SK-N-SH (cell line): Measurements from ENCODE around the gene SLC45A3. TPM values are rescaled to one million over a fixed set of nuclear protein-coding genes. Genes with fewer than 3 reads are reported as not detected.

Experiments
- CTCF ChIA-PET: fragments of 300-600, 350-600 bp; formaldehyde crosslinking; extraction: SDS; loops from one replicate; lab custom pipeline; 2021; lab: Yijun Ruan, JAX
- POLR2A ChIA-PET: fragments of 350-600 bp; sonication (Branson Sonifier 250); formaldehyde crosslinking; extraction: SDS; loops from one replicate; lab custom pipeline; 2020; ENCODE audit warnings: antibody characterized with exemption, inconsistent platforms; lab: Yijun Ruan, JAX
- DNase-seq: peaks from one replicate; pipeline ENCODE4 v3.0.0; 2012
- H2AFZ ChIP-seq: fragments of 200-600 bp; sonication (generic); 2 replicates; pipeline ENCODE4 v1.8.1; 2016; ENCODE audit warnings: antibody characterized with exemption, mild to moderate bottlenecking, low read depth
- H3F3A ChIP-seq: fragments of 200-600 bp; sonication (generic); replicated peaks from 2 replicates; pipeline ENCODE3; 2016; ENCODE audit warnings: antibody characterized with exemption, mild to moderate bottlenecking; ENCODE audit not compliant: insufficient read depth
- H3K27ac ChIP-seq, 2 experiments: fragments of 200-500 bp in 1 of 2; fragments of 200-600 bp in 1 of 2; sonication (Bioruptor generic) in 1 of 2; sonication (generic), shearing (Covaris generic) in 1 of 2; 2 replicates each; pipeline versions ENCODE4 v1.5.1 to v1.6.1; 2014 to 2016; ENCODE audit warnings: low read depth in 2 of 2, inconsistent platforms in 1 of 2, low read length in 1 of 2, mild to moderate bottlenecking in 1 of 2, mixed read lengths in 1 of 2
- H3K27me3 ChIP-seq: fragments of 200-600 bp; sonication (generic), shearing (Covaris generic); 2 replicates; pipeline ENCODE4 v1.6.1; 2016; ENCODE audit warnings: mixed run types; ENCODE audit not compliant: insufficient read depth
- H3K36me3 ChIP-seq, 2 experiments: fragments of 200-500 bp in 1 of 2; fragments of 200-600 bp in 1 of 2; sonication (Bioruptor generic) in 1 of 2; sonication (generic) in 1 of 2; replicated peaks in 1 of 2; 2 replicates each; pipeline versions ENCODE3 to v1.5.1; 2014 to 2016; ENCODE audit warnings: low read length in 1 of 2, mild to moderate bottlenecking in 1 of 2; ENCODE audit not compliant: insufficient read depth in 2 of 2, control insufficient read depth in 1 of 2
- H3K4me1 ChIP-seq, 2 experiments: fragments of 200-500 bp in 1 of 2; fragments of 200-600 bp in 1 of 2; sonication (Bioruptor generic) in 1 of 2; sonication (generic), shearing (Covaris generic) in 1 of 2; 2 replicates each; pipeline versions ENCODE4 v1.5.1 to v1.6.1; 2014 to 2016; ENCODE audit warnings: low read depth in 1 of 2, low read length in 1 of 2, mixed run types in 1 of 2; ENCODE audit not compliant: insufficient read depth in 2 of 2, control insufficient read depth in 1 of 2
- H3K4me2 ChIP-seq: fragments of 200-600 bp; sonication (generic), shearing (Covaris generic); 2 replicates; pipeline ENCODE4 v1.6.1; 2017; ENCODE audit warnings: mixed run types
- H3K4me3 ChIP-seq, 2 experiments: fragments of 200-500 bp in 1 of 2; fragments of 200-600 bp in 1 of 2; sonication (Bioruptor generic) in 1 of 2; sonication (generic), shearing (Covaris generic) in 1 of 2; 2 replicates each; pipeline versions ENCODE4 v1.5.1 to v1.8.1; 2014 to 2016; ENCODE audit warnings: low read depth in 2 of 2, inconsistent platforms in 1 of 2, low read length in 1 of 2, mild to moderate bottlenecking in 1 of 2, mixed read lengths in 1 of 2, moderate library complexity in 1 of 2
- H3K79me2 ChIP-seq: fragments of 200-600 bp; sonication (generic); 2 replicates; pipeline ENCODE4 v1.8.1; 2017; ENCODE audit warnings: mild to moderate bottlenecking; ENCODE audit not compliant: insufficient read depth
- H3K9ac ChIP-seq: fragments of 200-600 bp; sonication (generic); 2 replicates; pipeline ENCODE4 v1.6.1; 2017; ENCODE audit warnings: mixed run types
- H3K9me2 ChIP-seq: fragments of 200-600 bp; sonication (generic); 2 replicates; pipeline ENCODE4 v1.6.1; 2017; ENCODE audit warnings: mixed run types
- H3K9me3 ChIP-seq: fragments of 200-600 bp; sonication (generic); 2 replicates; pipeline ENCODE4 v1.6.1; 2017; ENCODE audit warnings: mixed run types, mild to moderate bottlenecking, moderate library complexity
- H4K20me1 ChIP-seq: fragments of 200-600 bp; sonication (generic); 2 replicates; pipeline ENCODE4 v1.6.1; 2017; ENCODE audit warnings: mild to moderate bottlenecking, mixed run types; ENCODE audit not compliant: insufficient read depth
- CHD2 ChIP-seq: fragments of 150-350 bp; IDR thresholded peaks from 2 replicates; pipeline ENCODE4 v1.6.1; 2018; ENCODE audit warnings: low read length; ENCODE audit not compliant: partially characterized antibody
- FOSL2 ChIP-seq: IDR thresholded peaks from 2 replicates; pipeline ENCODE4 v1.4.0; 2012; ENCODE audit warnings: low read depth, mild to moderate bottlenecking, moderate library complexity, borderline replicate concordance
- FOXM1 ChIP-seq: IDR thresholded peaks from 2 replicates; pipeline ENCODE4 v1.4.0; 2012; ENCODE audit warnings: low read depth, mild to moderate bottlenecking
- GABPA ChIP-seq: IDR thresholded peaks from 2 replicates; pipeline ENCODE4 v1.4.0; 2012; ENCODE audit warnings: low read depth, mild to moderate bottlenecking
- GATA2 ChIP-seq: sonication (generic); formaldehyde crosslinking; IDR thresholded peaks from 2 replicates; pipeline ENCODE4 v1.5.0; 2020; ENCODE audit warnings: mild to moderate bottlenecking, missing genetic modification reagents
- MXI1 ChIP-seq: IDR thresholded peaks from 2 replicates; pipeline ENCODE4 v1.6.1; 2012; ENCODE audit warnings: mild to moderate bottlenecking, low read depth, low read length, improper control_type of control experiment
- NFIC ChIP-seq: IDR thresholded peaks from 2 replicates; pipeline ENCODE4 v1.4.0; 2012; ENCODE audit warnings: borderline replicate concordance
- POLR2AphosphoS5 ChIP-seq: IDR thresholded peaks from 2 replicates; pipeline ENCODE4 v1.6.1; 2012; ENCODE audit warnings: low read depth, low read length
- REST ChIP-seq: IDR thresholded peaks from 2 replicates; pipeline ENCODE4 v1.6.1; 2012; ENCODE audit warnings: mild to moderate bottlenecking, low read depth, low read length, moderate library complexity
- SIN3A ChIP-seq: IDR thresholded peaks from 2 replicates; pipeline ENCODE4 v1.6.1; 2012; ENCODE audit warnings: low read depth, mild to moderate bottlenecking, low read length, moderate library complexity, borderline replicate concordance
- SMC3 ChIP-seq: IDR thresholded peaks from 2 replicates; pipeline ENCODE4 v1.6.1; 2012; ENCODE audit warnings: low read depth, low read length, improper control_type of control experiment
- TCF12 ChIP-seq: IDR thresholded peaks from 2 replicates; pipeline ENCODE4 v1.4.0; 2012
- TEAD4 ChIP-seq: IDR thresholded peaks from 2 replicates; pipeline ENCODE4 v1.4.0; 2012; ENCODE audit warnings: mild to moderate bottlenecking, borderline replicate concordance; ENCODE audit not compliant: insufficient read depth
- YY1 ChIP-seq: IDR thresholded peaks from 2 replicates; pipeline ENCODE4 v1.4.0; 2012; ENCODE audit warnings: low read depth, mild to moderate bottlenecking
- WGBS: methylation state at CpG from one replicate; pipeline ENCODE4 v1.1.6; 2017; ENCODE audit warnings: low lambda C conversion rate; 5-methylcytosine and 5-hydroxymethylcytosine counted together
- polyA plus RNA-seq, 3 experiments: library from polyadenylated mRNA; depleted of rRNA; stranded (reverse); fragments of >200 nt; gene quantifications; 2 replicates each; pipeline ENCODE4 v1.2.3, GENCODE V29; 2012
- TF ChIP-seq, protein P1 (sequence below): IDR thresholded peaks from 2 replicates; pipeline ENCODE4; 2012
- TF ChIP-seq, protein P2 (sequence below): IDR thresholded peaks from 2 replicates; pipeline ENCODE4 v1.4.0; 2012; ENCODE audit warnings: low read depth, borderline replicate concordance
- TF ChIP-seq, protein P3 (sequence below): fragments of 200-600 bp; sonication (generic); IDR thresholded peaks from 2 replicates; pipeline ENCODE4 v1.6.1; 2017; ENCODE audit warnings: antibody characterized with exemption, mild to moderate bottlenecking, moderate library complexity

Gene SLC45A3
- polyA plus RNA-seq, 1 of the 3 experiments (the other 2 are of a cell fraction), result 4.6 TPM

- no peak for TF ChIP-seq CHD2
- TF ChIP-seq NFIC, result no peak
- TF ChIP-seq TEAD4, result no peak
- TF ChIP-seq FOXM1, result no peak
- TF ChIP-seq, protein P1, sequence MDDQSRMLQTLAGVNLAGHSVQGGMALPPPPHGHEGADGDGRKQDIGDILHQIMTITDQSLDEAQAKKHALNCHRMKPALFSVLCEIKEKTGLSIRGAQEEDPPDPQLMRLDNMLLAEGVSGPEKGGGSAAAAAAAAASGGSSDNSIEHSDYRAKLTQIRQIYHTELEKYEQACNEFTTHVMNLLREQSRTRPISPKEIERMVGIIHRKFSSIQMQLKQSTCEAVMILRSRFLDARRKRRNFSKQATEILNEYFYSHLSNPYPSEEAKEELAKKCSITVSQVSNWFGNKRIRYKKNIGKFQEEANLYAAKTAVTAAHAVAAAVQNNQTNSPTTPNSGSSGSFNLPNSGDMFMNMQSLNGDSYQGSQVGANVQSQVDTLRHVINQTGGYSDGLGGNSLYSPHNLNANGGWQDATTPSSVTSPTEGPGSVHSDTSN, result no peak
- no peak for TF ChIP-seq REST
- TF ChIP-seq, protein P2, sequence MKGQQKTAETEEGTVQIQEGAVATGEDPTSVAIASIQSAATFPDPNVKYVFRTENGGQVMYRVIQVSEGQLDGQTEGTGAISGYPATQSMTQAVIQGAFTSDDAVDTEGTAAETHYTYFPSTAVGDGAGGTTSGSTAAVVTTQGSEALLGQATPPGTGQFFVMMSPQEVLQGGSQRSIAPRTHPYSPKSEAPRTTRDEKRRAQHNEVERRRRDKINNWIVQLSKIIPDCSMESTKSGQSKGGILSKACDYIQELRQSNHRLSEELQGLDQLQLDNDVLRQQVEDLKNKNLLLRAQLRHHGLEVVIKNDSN, result no peak
- no peak for TF ChIP-seq GATA2 (CRISPR knock-in tag)
Observed at GRCh38 chr1:205615789-205616188, 64.5 kb downstream of the SLC45A3 start (continued).

DNA sequence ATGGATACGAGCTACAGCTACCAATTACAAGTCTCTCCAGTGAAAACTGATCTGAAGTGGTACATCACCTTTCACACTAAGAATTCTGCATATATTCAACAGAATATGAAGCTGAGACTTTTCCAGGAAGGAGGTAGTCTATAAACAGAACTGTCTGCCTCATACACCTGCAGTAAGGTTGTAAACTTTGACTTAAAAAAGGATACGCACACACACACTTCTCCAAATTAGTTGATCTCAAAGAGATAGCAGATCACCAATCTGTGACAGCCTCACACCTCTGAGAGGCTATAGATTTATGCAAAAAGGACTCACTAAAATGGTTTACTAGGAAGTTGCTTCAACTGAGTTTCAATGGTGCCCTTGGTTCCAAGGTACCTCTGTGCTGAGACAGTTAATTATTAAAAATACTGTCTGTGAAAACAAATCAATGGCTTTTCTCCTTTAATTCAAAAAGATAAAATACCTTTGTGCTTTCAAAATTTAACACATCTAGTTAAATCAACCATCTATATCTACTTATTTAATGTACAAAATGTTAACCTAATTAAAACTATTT lies 66.4 kb downstream of the SLC45A3 start:
- Histone ChIP-seq H3K9ac (no peak overlapping the region), H3K79me2 (peaks cover 34% of the 10 kb centered on the region), H3K4me1 (peaks cover 5 to 24% of the 10 kb centered on the region in 2 experiments; a peak in 3 of 4 replicates), H3K36me3 (peaks cover 62 to 70% of the 10 kb centered on the region in 2 experiments), H3K27me3 (no peaks in the 10 kb centered on the region), H3F3A (peaks cover 13% of the 10 kb centered on the region), H3K9me3 (no peaks in the 10 kb centered on the region), H3K9me2 (no peaks in the 10 kb centered on the region), H3K27ac (no peak overlapping the region), H3K4me3 (no peak overlapping the region), H3K4me2 (no peak overlapping the region), H4K20me1 (no peaks in the 10 kb centered on the region), H2AFZ (no peak overlapping the region)
- ChIA-PET CTCF (interaction anchor here (1.0 kb wide), 1 partner anchor 44 kb away, joined by 4 read pairs; no protein-coding TSS in a partner anchor), POLR2A (no interaction called here)
- no peak for TF ChIP-seq CHD2
- TF ChIP-seq SMC3, result no peak
- TF ChIP-seq FOXM1, result no peak
- TF ChIP-seq POLR2AphosphoS5, result no peak
- TF ChIP-seq FOSL2, result no peak
- TF ChIP-seq, protein P1, result no peak
- TF ChIP-seq YY1, result no peak
- no peak for TF ChIP-seq TCF12
- TF ChIP-seq MXI1, result no peak
- TF ChIP-seq SIN3A, result no peak
- no peak for TF ChIP-seq GABPA
- TF ChIP-seq, protein P3, sequence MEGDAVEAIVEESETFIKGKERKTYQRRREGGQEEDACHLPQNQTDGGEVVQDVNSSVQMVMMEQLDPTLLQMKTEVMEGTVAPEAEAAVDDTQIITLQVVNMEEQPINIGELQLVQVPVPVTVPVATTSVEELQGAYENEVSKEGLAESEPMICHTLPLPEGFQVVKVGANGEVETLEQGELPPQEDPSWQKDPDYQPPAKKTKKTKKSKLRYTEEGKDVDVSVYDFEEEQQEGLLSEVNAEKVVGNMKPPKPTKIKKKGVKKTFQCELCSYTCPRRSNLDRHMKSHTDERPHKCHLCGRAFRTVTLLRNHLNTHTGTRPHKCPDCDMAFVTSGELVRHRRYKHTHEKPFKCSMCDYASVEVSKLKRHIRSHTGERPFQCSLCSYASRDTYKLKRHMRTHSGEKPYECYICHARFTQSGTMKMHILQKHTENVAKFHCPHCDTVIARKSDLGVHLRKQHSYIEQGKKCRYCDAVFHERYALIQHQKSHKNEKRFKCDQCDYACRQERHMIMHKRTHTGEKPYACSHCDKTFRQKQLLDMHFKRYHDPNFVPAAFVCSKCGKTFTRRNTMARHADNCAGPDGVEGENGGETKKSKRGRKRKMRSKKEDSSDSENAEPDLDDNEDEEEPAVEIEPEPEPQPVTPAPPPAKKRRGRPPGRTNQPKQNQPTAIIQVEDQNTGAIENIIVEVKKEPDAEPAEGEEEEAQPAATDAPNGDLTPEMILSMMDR, result no peak
- 100% methylated on average over 2 of the region's 2 CpGs for WGBS
- no peak for DNase-seq
